SK-N-MC (cell line): ENCODE results near the gene PRDM16.

Experiments
- DNase-seq: peaks from one replicate; pipeline ENCODE4 v3.0.0-alpha.2; 2011; ENCODE audit warnings: low read depth, low spot score
- H3K27ac ChIP-seq: fragments of 200-600 bp; sonication (generic); 2 replicates; pipeline ENCODE4 v1.5.1; 2016; ENCODE audit warnings: mixed run types
- H3K36me3 ChIP-seq: fragments of 200-600 bp; sonication (generic); 2 replicates; pipeline ENCODE4 v1.6.1; 2017; ENCODE audit warnings: antibody characterized with exemption, low read length, mixed read lengths; ENCODE audit not compliant: insufficient read depth
- H3K4me3 ChIP-seq: fragments of 200-600 bp; sonication (generic); 2 replicates; pipeline ENCODE4 v1.5.1; 2016
- H3K9ac ChIP-seq: fragments of 200-600 bp; sonication (generic); 2 replicates; pipeline ENCODE4 v1.8.0; 2017; ENCODE audit warnings: mixed run types, mixed read lengths; ENCODE audit not compliant: insufficient read length
- H3K9me3 ChIP-seq: fragments of 200-600 bp; sonication (generic); 2 replicates; pipeline ENCODE4 v1.6.1; 2017; ENCODE audit warnings: low read depth, mild to moderate bottlenecking, antibody characterized with exemption, low read length, moderate library complexity, mixed read lengths
- EZH2 ChIP-seq: fragments of 200-600 bp; sonication (generic); IDR thresholded peaks from one replicate; pipeline ENCODE4 v1.6.1; 2017; ENCODE audit warnings: antibody characterized with exemption
- FOXP2 ChIP-seq: optimal IDR thresholded peaks from 2 replicates; pipeline ENCODE3; 2011; ENCODE audit warnings: mild to moderate bottlenecking, moderate library complexity; ENCODE audit not compliant: insufficient read depth; ENCODE audit errors: extremely low read length, control extremely low read depth
- POLR2AphosphoS5 ChIP-seq: IDR thresholded peaks from 2 replicates; pipeline ENCODE4 v1.6.1; 2012; ENCODE audit warnings: mild to moderate bottlenecking, low read depth, low read length, borderline replicate concordance

The PRDM16 gene

DNA sequence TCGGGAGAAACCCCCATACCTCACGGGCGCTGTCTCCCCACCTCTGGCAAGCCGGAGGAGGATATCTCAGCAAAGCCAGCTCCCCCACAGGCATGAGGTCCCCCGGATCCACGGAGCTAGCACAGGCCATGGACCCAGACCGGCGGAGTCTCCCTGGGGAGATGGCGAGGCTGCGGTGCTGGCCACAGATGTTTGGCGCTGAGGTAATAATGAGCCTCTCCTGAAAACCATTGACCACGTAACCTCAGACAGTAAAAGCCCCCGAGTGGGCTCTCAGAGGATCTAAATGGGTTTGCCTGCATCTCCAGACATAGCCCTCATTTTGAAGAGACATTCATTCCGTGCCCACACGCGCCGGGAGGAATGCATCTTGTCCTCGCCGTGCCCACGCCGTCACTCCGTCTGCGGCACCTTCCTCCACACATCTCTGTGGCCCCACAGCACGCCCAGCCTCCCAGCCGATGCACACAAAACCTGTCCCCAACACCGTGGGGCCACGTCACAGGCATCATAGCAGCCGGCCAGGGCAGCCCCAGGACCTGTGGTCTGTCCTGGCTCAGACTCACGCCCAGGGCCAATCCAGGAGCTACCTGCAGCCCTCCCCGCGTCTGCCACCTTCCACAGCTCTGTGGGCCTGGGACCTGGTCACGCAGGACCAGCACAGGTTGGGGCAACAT, 150.9 kb downstream of the PRDM16 start:
- no peak overlapping the region for H3K27ac ChIP-seq
- H3K4me3 ChIP-seq, result no peak overlapping the region
- no peak for DNase-seq

GRCh38 chr1:3221112-3222041, 152.4 kb downstream of the PRDM16 start:
- Histone ChIP-seq H3K9me3 (no peaks in the 10 kb centered on the region), H3K9ac (no peak overlapping the region), H3K4me3 (no peak overlapping the region), H3K27ac (no peak overlapping the region), H3K36me3 (no peaks in the 10 kb centered on the region)
- no peak for DNase-seq
- TF ChIP-seq POLR2AphosphoS5 (no peak), EZH2 (no peak), FOXP2 (no peak)

More for the DNA sequence above, 150.9 kb downstream of the PRDM16 start:
- Histone ChIP-seq H3K9me3 (no peaks in the 10 kb centered on the region), H3K36me3 (no peaks in the 10 kb centered on the region), H3K9ac (no peak overlapping the region)
- TF ChIP-seq FOXP2 (no peak), POLR2AphosphoS5 (no peak), EZH2 (no peak)

- H3K27ac ChIP-seq, result no peak overlapping the region
- DNase-seq, result no peak
- no peaks in the 10 kb centered on the region for H3K36me3 ChIP-seq
- no peak overlapping the region for H3K4me3 ChIP-seq
- H3K9ac ChIP-seq, result no peak overlapping the region
- H3K9me3 ChIP-seq, result no peaks in the 10 kb centered on the region
- no peak for TF ChIP-seq EZH2
- no peak for TF ChIP-seq POLR2AphosphoS5
- no peak for TF ChIP-seq FOXP2
Observed at GRCh38 chr1:3222042-3222692, 153.2 kb downstream of the PRDM16 start.

DNA sequence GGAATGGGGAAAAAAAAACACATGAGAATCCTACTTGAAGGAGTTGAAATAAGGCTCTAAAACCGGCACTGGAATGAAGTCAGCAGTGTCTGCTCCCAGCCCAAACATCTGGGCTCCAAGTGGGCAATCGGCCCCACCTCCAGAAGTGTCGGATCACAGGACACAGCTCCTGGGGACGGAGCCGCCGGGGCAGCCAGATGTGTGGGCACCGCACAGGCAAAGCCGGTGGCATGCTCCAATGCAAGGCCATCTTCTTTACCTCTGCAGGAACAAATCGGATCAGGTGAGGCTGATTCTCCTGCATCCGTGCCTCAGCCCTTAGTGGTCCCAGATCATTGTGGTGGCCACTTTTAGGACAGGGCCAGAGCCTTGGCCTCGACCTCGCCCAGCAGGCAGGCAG, 156.7 kb downstream of the PRDM16 start:
- no peak overlapping the region for H3K27ac ChIP-seq
- H3K4me3 ChIP-seq, result no peak overlapping the region
- DNase-seq, result no peak
- no peak for TF ChIP-seq POLR2AphosphoS5
- no peak for TF ChIP-seq EZH2
- no peak for TF ChIP-seq FOXP2
- no peaks in the 10 kb centered on the region for H3K36me3 ChIP-seq
- H3K9me3 ChIP-seq, result no peaks in the 10 kb centered on the region
- no peak overlapping the region for H3K9ac ChIP-seq

- no peak overlapping the region for H3K4me3 ChIP-seq
Observed at GRCh38 chr1:3226191-3226590, 157.2 kb downstream of the PRDM16 start.

GRCh38 chr1:3226701-3227350, 157.8 kb downstream of the PRDM16 start:
- TF ChIP-seq FOXP2 (no peak), EZH2 (peak; percentile 89), POLR2AphosphoS5 (no peak)
- Histone ChIP-seq H3K36me3 (no peaks in the 10 kb centered on the region), H3K27ac (no peak overlapping the region), H3K9me3 (no peaks in the 10 kb centered on the region), H3K4me3 (no peak overlapping the region), H3K9ac (no peak overlapping the region)
- no peak for DNase-seq

More at GRCh38 chr1:3226191-3226590, 157.2 kb downstream of the PRDM16 start:
- no peak overlapping the region for H3K9ac ChIP-seq
- no peak for DNase-seq
- no peak overlapping the region for H3K27ac ChIP-seq
- H3K9me3 ChIP-seq, result no peaks in the 10 kb centered on the region
- no peaks in the 10 kb centered on the region for H3K36me3 ChIP-seq
- TF ChIP-seq FOXP2 (no peak), EZH2 (no peak), POLR2AphosphoS5 (no peak)

GRCh38 chr1:3227351-3227704, 158.3 kb downstream of the PRDM16 start:
- TF ChIP-seq EZH2, result no peak
- TF ChIP-seq POLR2AphosphoS5, result no peak
- no peak for TF ChIP-seq FOXP2
- H3K27ac ChIP-seq, result no peak overlapping the region
- no peak overlapping the region for H3K9ac ChIP-seq
- DNase-seq, result no peak
- no peaks in the 10 kb centered on the region for H3K36me3 ChIP-seq
- H3K4me3 ChIP-seq, result no peak overlapping the region
- H3K9me3 ChIP-seq, result no peaks in the 10 kb centered on the region

- TF ChIP-seq EZH2, result no peak
- no peak for TF ChIP-seq POLR2AphosphoS5
- no peak for TF ChIP-seq FOXP2
- no peak for DNase-seq
- H3K36me3 ChIP-seq, result no peaks in the 10 kb centered on the region
- H3K9ac ChIP-seq, result no peak overlapping the region
- no peaks in the 10 kb centered on the region for H3K9me3 ChIP-seq
- H3K27ac ChIP-seq, result no peak overlapping the region
- no peak overlapping the region for H3K4me3 ChIP-seq
Observed at GRCh38 chr1:3227893-3228292, 158.9 kb downstream of the PRDM16 start.
